PC-9 (cell line): ENCODE data around the gene SMOC2. TPM values are rescaled to one million over a fixed set of nuclear protein-coding genes. Genes with fewer than 3 reads are reported as not detected.

ENCODE experiments used
- BruUV-seq: library from RNA; stranded (reverse); fragments of 400-500 nt; replicated peaks from 2 replicates; lab custom pipeline; 2021; lab: Mats Ljungman, UMichigan
- CTCF ChIA-PET: fragments of 300-600 bp; sonication (Branson Sonifier 250); formaldehyde crosslinking; loops from one replicate; lab custom pipeline; 2022; ENCODE audit warnings: antibody characterized with exemption; lab: Charles Lee
- POLR2A ChIA-PET: fragments of 300-600 bp; sonication (Branson Sonifier 250); formaldehyde crosslinking; loops from one replicate; lab custom pipeline; 2022; ENCODE audit warnings: antibody characterized with exemption; ENCODE audit not compliant: unreplicated experiment; lab: Charles Lee
- DNase-seq, 2 experiments: peaks; one replicate each; pipeline versions ENCODE4 v3.0.0 to v3.0.0-alpha.2; 2015 to 2022; ENCODE audit warnings: mixed read lengths in 1 of 2
- H2AFZ ChIP-seq: fragments of 200-600 bp; sonication (generic); 2 replicates; pipeline ENCODE4 v1.8.1; 2017; ENCODE audit warnings: antibody characterized with exemption
- H3F3A ChIP-seq: fragments of 200-600 bp; sonication (generic); 2 replicates; pipeline ENCODE4 v1.8.1; 2017; ENCODE audit warnings: antibody characterized with exemption, mild to moderate bottlenecking, low read depth; ENCODE audit not compliant: insufficient read depth
- H3K27ac ChIP-seq: fragments of 200-600 bp; sonication (generic); 2 replicates; pipeline ENCODE4 v1.6.1; 2016; ENCODE audit warnings: mixed run types
- H3K27me3 ChIP-seq: fragments of 200-600 bp; sonication (generic); 2 replicates; pipeline ENCODE4 v1.6.1; 2016; ENCODE audit warnings: low read depth, mixed run types; ENCODE audit not compliant: insufficient read depth
- H3K36me3 ChIP-seq: fragments of 200-600 bp; sonication (generic); 2 replicates; pipeline ENCODE4 v1.6.1; 2016; ENCODE audit warnings: low read depth, mixed run types
- H3K4me1 ChIP-seq: fragments of 200-600 bp; sonication (generic); replicated peaks from 2 replicates; pipeline ENCODE4 v1.6.1; 2016; ENCODE audit warnings: mixed run types; ENCODE audit not compliant: insufficient read depth
- H3K4me2 ChIP-seq: fragments of 200-600 bp; sonication (generic); 2 replicates; pipeline ENCODE4 v1.6.1; 2017; ENCODE audit warnings: mixed run types
- H3K4me3 ChIP-seq: fragments of 200-600 bp; sonication (generic); 2 replicates; pipeline ENCODE4 v1.6.1; 2016; ENCODE audit warnings: mixed run types
- H3K79me2 ChIP-seq: fragments of 200-600 bp; sonication (generic); 2 replicates; pipeline ENCODE4 v1.6.1; 2017; ENCODE audit warnings: low read depth, mixed run types
- H3K9me2 ChIP-seq: fragments of 200-600 bp; sonication (generic); 2 replicates; pipeline ENCODE4 v1.8.1; 2017; ENCODE audit warnings: mild to moderate bottlenecking; ENCODE audit not compliant: insufficient read depth
- H3K9me3 ChIP-seq: fragments of 200-600 bp; sonication (generic); 2 replicates; pipeline ENCODE4 v1.8.1; 2016; ENCODE audit warnings: low read depth; ENCODE audit not compliant: insufficient read depth
- H4K20me1 ChIP-seq: fragments of 200-600 bp; sonication (generic); 2 replicates; pipeline ENCODE4 v1.8.1; 2017; ENCODE audit not compliant: insufficient read depth
- CTCF ChIP-seq: fragments of 200-600 bp; sonication (generic); conservative IDR thresholded peaks from 2 replicates; pipeline ENCODE4 v1.6.1; 2017; ENCODE audit warnings: mixed run types, antibody characterized with exemption, mild to moderate bottlenecking, moderate library complexity
- EZH2 ChIP-seq: fragments of 200-600 bp; sonication (generic); IDR thresholded peaks from 2 replicates; pipeline ENCODE4 v1.8.0; 2017; ENCODE audit warnings: antibody characterized with exemption, low read depth
- intact Hi-C: fragments of 100-400 bp; cut with micrococcal nuclease; formaldehyde crosslinking; loops from one replicate; pipeline ENCODE4 v1.10.0; 2022; ENCODE audit not compliant: unreplicated experiment
- total RNA-seq: library from RNA; stranded (reverse); gene quantifications from 2 replicates; pipeline ENCODE4 v1.2.3, GENCODE V29; 2021

The SMOC2 gene
- total RNA-seq, 1 experiment from 2014 or later: not detected

- H3K4me2 ChIP-seq: no peak overlapping the region
- ChIA-PET POLR2A (no interaction called here), CTCF (no interaction called here)
- no TSS peak for BruUV-seq
- no peaks in the 10 kb centered on the region for H3K36me3 ChIP-seq
- H2AFZ ChIP-seq: no peak overlapping the region
- no peaks in the 10 kb centered on the region; the same call in 1 of the 2 replicates for H3K9me2 ChIP-seq
- intact Hi-C loops: no loop called here
- TF ChIP-seq EZH2 (no peak), CTCF (no peak)
- no peaks in the 10 kb centered on the region for H3F3A ChIP-seq
- no peaks in the 10 kb centered on the region for H3K9me3 ChIP-seq
- no peak overlapping the region for H3K27ac ChIP-seq
- H3K4me3 ChIP-seq: no peak overlapping the region
- no peak for DNase-seq
- no peaks in the 10 kb centered on the region for H3K79me2 ChIP-seq
- no peaks in the 10 kb centered on the region for H4K20me1 ChIP-seq
- H3K27me3 ChIP-seq: peaks cover 56% of the 10 kb centered on the region
- H3K4me1 ChIP-seq: no peaks in the 10 kb centered on the region
Measured at GRCh38 chr6:168583821-168584220, 142.8 kb downstream of the SMOC2 start.

GRCh38 chr6:168584249-168584648 lies 143.3 kb downstream of the SMOC2 start:
- Histone ChIP-seq H3K4me2 (no peak overlapping the region), H3K27ac (no peak overlapping the region), H3K36me3 (no peaks in the 10 kb centered on the region), H3K27me3 (peaks cover 52% of the 10 kb centered on the region), H3F3A (no peaks in the 10 kb centered on the region), H3K79me2 (no peaks in the 10 kb centered on the region), H3K4me1 (no peaks in the 10 kb centered on the region), H4K20me1 (no peaks in the 10 kb centered on the region), H2AFZ (no peak overlapping the region), H3K9me2 (no peaks in the 10 kb centered on the region; the same call in 1 of the 2 replicates), H3K9me3 (no peaks in the 10 kb centered on the region), H3K4me3 (no peak overlapping the region)
- no peak for DNase-seq
- intact Hi-C loops: no loop called here
- no TSS peak for BruUV-seq
- TF ChIP-seq EZH2: no peak
- TF ChIP-seq CTCF: no peak
- ChIA-PET POLR2A (no interaction called here), CTCF (no interaction called here)

GRCh38 chr6:168584671-168585070 lies 143.7 kb downstream of the SMOC2 start:
- H3K4me1 ChIP-seq: no peaks in the 10 kb centered on the region
- DNase-seq: no peak
- TF ChIP-seq EZH2 (no peak), CTCF (no peak)
- no peaks in the 10 kb centered on the region for H4K20me1 ChIP-seq
- no peak overlapping the region for H3K27ac ChIP-seq
- H3F3A ChIP-seq: no peaks in the 10 kb centered on the region
- no peak overlapping the region for H2AFZ ChIP-seq
- no peak overlapping the region for H3K4me2 ChIP-seq
- peaks cover 47% of the 10 kb centered on the region for H3K27me3 ChIP-seq
- intact Hi-C loops: no loop called here
- H3K4me3 ChIP-seq: no peak overlapping the region
- ChIA-PET CTCF (no interaction called here), POLR2A (no interaction called here)
- H3K9me3 ChIP-seq: no peaks in the 10 kb centered on the region
- no peaks in the 10 kb centered on the region; the same call in 1 of the 2 replicates for H3K9me2 ChIP-seq
- no peaks in the 10 kb centered on the region for H3K36me3 ChIP-seq
- no TSS peak for BruUV-seq
- no peaks in the 10 kb centered on the region for H3K79me2 ChIP-seq
